ENCODE data around the gene HS6ST3.
"Not testable (repeated sequence)": the region's sequence is repeated elsewhere in the genome, so short reads cannot be mapped to it uniquely, and the experiment has no call there.

HS6ST3 gene

DNA sequence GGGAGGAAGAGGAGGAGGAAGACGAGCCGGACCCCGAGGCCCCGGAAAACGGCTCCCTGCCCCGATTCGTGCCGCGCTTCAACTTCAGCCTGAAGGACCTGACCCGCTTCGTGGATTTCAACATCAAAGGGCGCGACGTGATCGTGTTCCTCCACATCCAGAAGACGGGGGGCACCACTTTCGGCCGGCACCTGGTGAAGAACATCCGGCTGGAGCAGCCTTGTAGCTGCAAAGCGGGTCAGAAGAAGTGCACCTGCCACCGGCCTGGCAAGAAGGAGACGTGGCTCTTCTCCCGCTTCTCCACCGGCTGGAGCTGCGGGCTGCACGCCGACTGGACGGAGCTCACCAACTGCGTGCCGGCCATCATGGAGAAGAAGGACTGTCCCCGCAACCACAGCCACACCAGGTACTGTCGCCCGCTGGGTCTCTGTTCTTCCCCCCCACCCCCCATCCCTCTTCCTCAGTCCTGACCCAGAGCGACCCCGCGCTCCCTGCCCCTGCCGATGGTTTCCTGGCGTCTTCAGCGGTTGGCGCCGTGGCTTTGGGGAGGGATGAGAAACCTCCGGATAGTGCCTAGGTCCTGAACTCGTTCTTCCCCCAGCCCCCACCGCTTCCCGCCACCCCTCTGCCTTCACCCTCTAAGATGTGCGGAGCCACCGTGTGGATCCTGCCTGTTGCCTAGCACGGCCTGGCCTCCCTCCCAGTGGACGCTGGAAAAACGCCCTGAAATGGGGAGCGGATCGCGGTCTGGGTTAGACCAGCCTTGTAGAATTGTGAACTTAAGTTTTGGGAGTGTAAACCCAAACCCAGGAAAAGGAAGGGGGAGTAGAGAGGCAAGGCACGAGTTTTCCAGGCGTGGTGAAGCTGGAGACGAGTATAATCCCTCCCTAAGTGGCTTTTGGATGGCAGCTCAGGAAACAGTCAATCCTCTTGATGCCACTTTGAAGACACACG, 1.5 kb downstream of the HS6ST3 start:
- no peak for DNase-seq (ENCODE audit: low read depth, low spot score)

DNA sequence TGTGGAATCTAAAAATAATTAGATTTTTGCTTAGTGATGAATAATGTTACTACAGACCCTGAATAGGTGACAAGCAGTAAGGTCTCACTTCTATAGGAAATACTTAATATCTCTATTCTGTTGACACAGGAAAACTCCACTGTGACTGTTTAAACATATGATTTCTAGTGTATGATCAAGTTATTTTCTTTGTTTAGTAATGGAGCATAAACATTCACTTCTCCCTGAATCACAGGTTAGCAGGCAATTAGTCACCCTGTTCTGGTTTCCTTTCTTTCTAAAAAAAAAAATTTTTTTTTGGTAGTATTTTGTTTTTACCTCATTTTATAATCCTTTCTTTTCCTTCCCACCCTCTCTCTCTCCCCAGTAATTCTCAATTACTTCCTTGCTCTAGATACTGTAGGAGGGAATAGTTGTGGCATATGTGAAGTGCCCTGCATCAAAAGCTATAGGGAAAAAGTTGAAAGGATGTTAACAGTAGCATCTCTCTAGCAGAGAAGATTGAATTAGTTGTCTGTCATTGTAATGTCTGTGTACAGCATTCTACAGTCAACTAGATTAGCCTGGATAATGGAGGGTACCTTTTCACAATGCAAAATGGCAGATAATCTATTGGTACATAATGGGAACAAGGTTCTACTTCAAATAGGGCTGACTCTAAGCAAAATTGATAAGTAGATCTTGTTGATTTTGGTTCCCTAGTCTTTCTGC, 3.5 kb downstream of the HS6ST3 start:
- DNase-seq (ENCODE audit: low read depth, low spot score), result no peak

DNA sequence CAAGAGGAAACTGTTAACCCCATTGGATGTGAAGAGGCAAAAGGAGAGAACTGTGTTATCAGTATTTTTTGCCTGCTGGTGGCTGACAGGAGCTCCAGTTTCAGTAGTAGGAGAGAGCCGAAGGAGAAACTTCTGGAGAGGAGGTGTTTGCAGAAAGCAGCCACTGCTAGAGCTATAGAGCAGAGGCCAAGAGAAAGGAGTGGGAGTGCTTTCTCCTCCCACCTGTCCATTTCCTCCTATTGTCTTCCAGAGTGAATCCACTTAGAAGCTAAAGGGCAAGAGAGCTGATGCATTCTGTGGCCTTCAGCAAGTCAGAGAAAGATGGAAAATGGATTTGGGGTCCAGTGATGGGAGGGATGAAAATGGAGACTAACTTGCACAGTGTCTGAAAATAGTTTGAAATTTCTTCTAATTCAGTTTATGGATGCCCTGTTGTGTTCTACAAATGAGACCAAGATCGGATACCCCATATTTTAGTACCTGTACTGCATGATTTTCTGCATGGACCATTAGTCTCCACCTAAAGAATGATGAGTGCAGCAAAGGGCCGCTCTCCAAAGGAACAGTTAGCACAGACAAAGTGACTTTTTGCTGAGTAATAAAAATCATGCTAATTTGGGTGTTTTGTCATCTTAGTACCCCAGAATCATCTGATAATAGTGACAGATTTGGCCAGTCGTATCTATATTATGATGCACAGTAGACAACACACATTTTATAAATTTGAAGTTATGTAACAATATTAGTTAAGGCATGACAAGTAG, 10.7 kb downstream of the HS6ST3 start:
- no peak for DNase-seq (ENCODE audit: low read depth, low spot score)

DNA sequence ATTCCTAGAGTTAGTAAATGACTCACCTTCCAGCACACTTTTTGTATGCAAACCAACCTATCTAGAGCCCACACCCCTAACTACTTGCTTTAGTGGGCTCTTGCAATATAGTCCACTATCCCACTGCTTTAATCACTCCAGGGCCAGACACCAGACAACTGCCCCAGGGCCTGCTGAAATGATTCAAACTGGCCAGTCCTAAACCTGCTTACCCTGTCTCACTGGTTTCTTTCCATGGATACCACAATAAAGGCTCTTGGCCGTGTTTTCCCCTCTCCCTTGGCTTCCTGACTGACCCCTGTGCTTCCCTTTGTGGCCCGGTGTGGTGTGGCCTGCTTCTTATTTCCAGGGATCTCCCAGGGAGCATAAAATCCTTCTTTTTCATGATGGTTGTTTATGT, 14.6 kb downstream of the HS6ST3 start:
- no peak for DNase-seq (ENCODE audit: low read depth, low spot score)

DNA sequence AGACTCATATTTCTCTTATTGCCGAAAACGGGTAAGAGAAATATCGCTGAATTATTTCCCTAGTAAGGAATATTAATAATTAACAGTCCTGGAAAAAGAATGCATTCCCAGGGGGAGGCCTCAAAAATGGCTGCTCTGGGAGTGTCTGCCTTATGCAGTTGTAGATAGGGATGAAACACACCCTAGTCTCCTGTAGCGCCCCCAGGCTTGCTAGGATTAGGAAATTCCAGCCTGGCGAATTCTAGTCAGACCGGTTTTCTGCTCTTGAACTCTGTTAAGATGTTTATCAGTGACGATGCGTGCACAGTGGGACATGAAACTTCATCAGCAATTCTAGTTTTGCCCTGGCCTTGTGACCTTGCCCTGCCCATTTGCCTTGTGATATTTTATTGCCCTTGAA, 18.2 kb downstream of the HS6ST3 start:
- not testable (repeated sequence) for DNase-seq (ENCODE audit: low read depth, low spot score)

DNA sequence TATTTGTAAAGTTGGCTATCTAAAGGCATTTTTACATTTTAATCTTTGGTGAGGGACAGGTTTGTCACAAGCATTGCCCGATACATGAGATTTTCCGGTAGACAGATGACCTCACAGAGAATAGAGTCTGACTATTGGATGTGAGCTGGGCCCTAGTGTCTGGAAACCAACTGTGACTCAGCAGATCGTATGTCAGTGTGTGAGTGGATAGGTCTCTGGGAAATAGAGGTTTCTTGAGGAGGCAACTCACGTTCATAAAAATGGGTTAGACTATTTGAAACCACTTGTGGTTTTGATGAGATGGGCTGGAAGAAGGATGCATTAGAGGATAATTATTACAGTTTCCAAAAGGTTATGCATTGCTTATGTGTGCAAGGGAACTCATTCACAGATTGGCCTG, 19.2 kb downstream of the HS6ST3 start:
- DNase-seq (ENCODE audit: low read depth, low spot score), result no peak

DNA sequence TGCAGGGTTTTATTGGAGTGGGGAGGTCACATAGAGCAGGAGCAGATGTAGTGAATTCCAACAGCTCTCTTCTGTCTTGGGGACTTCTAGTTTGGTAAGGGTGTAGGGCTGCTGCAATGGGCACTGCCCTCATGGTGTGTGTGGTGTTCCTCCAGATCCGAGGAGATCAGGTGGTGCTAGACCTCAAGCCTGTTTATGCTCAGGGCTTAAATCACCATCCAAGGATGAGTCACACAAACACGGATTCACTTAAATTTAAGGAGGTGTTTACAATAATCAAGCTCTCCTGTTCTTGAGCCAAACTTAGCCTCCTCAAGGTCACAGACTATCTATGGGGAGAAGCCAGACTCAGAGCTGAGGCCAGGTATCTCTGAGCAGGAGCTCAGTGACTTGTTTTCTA, 23.0 kb downstream of the HS6ST3 start:
- DNase-seq (ENCODE audit: low read depth, low spot score), result no peak

DNA sequence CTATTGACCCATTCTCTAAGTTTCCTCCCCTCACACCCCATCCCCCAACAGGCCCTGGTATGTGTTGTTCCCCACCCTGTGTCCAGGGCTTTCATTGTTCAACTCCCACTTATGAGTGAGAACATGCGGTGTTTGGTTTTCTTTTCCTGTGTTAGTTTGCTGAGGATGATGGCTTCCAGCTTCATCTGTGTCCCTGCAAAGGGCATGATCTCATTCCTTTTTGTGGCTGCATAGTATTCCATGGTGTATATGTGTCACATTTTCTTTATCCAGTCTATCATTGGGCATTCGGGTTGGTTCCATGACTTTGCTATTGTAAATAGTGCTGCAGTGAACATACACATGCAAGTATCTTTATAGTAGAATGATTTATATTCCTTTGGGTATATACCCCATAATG, 25.5 kb downstream of the HS6ST3 start:
- DNase-seq (ENCODE audit: low read depth, low spot score), result not testable (repeated sequence)

DNA sequence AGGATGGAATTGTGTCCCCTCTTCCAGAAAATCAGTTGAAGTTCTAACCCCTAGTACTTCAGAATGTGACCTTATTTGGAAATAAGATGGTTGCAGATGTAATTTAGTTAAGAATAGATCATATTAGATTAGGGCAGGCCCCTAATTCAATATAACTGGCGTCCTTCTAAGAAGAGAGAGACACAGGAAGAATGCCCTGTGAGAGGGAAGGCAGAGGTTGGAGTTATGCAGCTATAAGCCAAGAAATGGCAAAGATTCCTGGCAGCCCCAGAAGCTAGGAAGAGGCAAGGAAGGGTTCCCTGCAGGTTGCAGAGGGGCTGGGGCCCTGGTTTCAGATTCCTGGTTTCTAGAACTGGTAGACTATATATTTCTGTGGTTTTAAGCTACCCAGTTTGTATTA, 30.0 kb downstream of the HS6ST3 start:
- no peak for DNase-seq (ENCODE audit: low read depth, low spot score)

DNA sequence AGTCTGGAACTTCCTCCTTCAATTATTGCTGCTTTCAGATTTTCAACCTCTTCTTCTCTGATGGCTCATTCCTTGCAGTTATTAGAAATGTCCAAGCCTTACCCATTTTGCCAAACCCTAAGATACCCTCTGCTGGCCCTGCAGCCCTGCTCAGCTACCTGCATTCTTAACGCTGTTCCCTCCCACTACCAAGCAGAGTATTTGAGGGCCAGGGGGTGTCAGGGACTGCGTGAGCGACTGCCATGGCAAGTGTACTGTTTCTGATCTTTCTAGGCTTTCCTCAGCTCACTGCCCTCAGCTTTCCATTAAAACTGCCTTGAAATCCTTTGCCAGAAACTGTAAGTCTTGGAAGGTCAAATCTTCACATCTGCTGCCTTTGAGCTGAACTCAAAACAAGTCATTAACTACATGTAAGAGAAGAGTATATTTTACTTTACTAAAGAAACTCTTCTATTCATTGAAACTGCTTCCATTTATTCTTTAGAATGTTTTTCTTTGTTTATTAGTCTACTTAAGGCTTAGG, 41.0 kb downstream of the HS6ST3 start:
- DNase-seq (ENCODE audit: low read depth, low spot score), result no peak

DNA sequence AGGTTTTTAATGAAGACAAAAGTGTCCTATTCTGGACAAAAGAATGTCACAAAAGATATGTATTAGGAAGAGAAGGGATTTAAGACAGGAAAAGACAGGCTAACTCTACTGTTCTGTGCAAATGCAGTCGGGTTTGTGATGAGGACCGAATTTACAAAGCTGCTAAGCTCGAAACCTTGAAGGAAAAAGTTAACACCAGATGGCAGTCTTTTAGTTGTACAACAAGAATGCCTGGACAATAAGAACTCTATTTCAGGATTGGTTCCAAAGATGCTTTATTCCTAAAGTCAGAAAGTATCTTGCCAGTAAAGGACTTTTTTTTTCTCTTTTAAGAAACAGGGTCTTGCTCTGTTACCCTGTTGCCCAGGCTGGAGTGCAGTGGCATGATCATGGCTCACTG, 51.1 kb downstream of the HS6ST3 start:
- no peak for DNase-seq (ENCODE audit: low read depth, low spot score)

DNA sequence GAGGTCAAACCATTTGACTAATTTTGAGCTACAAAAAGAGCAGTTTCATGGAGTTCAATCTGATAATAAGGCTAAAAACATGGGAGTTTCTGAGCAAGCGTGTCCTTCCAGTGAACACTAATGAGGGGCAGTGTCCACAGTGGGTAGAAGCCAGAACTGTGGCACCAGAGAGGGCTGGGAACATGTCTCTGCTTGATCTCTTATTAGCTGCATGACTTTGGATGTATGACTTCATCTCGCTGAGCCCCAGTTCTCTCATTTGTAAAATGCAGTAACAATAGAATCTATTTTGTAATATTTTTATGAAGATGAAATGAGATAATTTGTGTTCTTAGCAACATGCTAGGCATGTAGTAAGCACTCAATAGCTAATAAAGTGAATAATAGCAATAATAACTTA, 69.8 kb downstream of the HS6ST3 start:
- DNase-seq (ENCODE audit: low read depth, low spot score), result no peak

DNA sequence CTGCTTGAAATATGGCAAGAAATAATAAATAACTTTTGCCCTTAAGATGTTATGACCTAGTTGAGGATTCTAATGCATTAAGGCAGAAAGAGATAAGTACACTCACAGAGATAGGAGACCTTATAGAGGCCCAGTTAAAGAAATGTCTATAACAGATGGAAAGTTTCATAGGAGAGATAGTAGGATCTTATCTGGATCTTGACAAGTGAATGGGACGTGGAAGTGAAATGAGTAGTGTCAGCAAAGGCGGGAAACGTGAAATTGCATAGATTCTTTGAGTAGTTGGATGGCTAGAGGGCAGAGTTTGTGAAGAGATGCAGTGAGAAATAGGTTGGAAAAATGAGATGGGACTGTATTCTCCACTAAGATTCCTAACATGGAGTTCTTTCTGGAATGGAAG, 71.2 kb downstream of the HS6ST3 start:
- DNase-seq (ENCODE audit: low read depth, low spot score), result no peak

DNA sequence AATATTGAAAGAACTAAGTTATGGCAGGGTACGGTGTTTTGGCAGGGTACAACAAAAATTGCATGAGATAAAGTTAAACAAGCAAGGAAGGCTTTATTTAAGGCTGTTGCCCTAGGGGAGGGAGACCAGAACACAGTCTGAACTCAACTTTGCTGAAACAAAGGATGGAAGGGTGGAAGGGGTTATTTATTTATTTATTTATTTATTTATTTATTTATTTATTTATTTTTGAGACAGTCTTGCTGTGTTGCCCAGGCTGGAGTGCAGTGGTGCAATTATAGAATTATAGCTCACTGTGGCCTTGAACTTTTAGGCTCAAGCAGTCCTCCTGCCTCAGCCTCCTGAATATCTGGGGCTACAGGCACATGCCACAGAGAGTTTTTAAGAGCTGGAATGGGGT, 75.9 kb downstream of the HS6ST3 start:
- DNase-seq (ENCODE audit: low read depth, low spot score), result no peak

DNA sequence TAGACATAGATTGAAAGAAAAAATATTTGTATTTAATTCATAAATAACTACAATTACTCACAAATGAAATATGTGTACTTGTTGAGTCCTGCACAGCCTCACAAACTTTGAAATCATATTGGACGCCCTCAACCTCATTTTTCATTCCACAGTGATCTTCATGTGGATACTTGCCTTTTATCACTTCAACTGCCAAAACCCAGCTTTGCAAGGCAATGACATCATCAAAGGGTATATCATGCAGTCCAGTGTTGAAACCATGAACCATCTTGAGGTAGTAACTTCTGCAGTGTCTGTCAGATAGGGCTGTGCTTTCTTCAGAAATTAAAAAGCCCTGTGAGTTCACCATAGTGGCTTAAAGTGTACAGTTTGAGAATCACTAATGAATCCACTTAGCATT, 82.2 kb downstream of the HS6ST3 start:
- DNase-seq (ENCODE audit: low read depth, low spot score), result no peak

DNA sequence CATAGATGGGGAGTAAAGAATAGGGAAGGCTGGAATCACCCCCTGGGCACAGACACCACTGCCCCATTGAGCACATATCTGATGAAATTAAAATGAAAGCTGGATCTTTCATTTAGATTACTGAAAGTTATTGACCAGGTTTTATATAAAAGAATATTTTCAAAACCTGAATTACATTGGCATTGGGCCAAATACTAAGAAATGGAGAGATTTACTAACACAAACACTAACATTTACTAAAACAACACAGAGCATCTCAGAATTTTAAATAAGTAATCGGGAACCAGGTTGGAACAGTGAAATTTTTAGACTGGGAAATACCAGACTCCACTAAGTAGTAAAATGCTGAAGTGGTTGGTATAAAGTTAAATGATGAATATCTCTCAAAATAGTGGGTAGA, 88.9 kb downstream of the HS6ST3 start:
- DNase-seq (ENCODE audit: low read depth, low spot score), result no peak

DNA sequence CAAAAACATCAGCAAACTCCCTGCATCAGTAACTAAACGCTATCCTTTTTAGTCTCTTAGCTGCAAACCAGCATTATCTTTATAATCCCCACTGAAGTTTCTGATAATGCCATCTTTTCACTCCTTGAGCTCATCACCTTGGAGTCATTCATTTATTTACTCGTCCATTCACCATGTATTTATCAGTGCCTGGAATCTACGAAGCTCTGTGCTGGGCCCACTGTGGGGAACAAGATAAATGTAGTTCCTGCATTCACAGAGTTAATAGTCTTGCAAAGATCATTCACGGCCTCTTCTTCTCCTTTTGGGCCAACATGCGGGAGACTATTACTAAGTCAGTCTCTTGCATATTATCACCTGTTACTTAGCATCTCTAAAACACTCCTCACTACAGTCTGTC, 89.4 kb downstream of the HS6ST3 start:
- DNase-seq (ENCODE audit: low read depth, low spot score), result no peak

DNA sequence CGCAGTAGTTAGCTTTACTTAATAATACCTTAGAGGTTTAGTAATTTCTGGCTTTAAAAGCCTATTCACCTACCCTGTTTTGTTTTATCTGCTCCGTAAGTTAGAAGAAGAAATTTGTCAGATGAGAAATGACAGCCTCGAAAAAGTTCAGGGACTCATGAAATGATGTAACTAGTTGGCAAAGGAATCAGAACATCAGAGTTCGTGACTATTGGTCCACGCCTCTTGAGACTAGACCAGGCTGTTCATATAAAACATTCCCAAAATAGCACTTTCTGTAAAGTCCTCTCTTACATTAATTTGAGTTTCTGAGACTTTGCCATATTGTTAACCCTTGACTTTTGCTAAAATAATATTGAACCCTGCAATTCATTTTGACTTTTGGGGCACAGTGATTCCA, 92.0 kb downstream of the HS6ST3 start:
- DNase-seq (ENCODE audit: low read depth, low spot score), result no peak

DNA sequence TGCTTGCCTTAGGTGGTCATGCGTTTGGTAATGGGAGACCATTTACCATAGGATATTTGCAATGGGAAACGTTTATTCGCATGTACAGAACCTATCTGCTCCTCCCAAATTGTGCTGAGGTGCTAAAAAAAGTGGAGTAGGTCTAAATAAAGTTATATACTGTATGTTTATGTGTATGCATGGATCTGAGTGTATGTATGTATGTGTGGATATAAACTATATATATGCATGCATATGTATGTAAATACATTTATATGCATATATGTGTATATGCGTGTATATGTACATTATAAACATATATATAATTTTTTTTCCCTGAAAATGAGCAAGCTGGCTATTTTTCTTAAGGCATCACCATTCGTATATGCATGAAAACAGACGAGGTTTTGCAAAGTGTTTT, 95.9 kb downstream of the HS6ST3 start:
- no peak for DNase-seq (ENCODE audit: low read depth, low spot score)

DNA sequence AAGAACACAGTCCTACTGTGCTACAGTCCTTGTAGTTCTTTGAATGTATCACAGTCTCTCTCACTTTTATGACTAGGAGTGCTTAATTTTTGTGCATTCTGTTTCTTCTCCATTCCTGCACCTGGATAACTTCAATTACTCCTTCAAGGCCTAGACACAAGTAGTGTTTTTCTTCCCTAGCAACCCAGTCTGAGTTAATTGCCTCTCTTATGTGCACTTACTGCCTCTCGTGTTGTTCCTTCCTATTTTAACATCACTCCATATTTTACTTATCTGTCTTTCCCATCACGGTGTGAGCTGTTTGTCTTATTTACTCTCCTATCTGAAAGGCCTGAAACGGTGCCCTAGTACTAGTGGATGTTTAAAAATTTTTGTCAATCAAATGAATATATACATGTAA, 101.5 kb downstream of the HS6ST3 start:
- no peak for DNase-seq (ENCODE audit: low read depth, low spot score)

DNA sequence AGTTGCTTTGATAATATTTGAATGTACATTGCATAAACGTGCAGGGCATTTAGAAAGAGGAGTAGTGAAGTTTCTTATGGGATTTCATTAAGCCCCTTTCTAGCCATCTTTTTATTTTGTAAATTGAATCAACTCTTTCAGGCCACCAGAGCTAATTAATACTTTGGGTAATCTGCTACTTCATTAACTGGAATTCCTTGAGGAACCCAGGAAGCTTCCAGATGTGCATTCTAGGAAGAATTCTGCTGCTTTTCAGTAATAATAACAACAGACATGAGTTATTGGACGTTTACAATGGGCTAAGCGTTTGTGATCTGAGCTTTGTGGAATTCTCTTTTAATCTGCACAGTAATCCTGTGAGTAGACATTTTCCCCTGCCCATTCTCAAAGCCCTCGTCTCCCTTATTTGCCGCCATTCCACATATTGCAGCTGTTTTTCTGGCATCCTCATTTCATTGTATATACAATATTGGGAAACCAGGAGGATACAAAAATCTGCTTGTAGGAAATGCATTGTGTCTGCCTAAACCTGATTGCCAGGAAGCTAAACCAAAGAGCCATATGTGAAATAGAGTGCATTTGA, 103.9 kb downstream of the HS6ST3 start:
- DNase-seq (ENCODE audit: low read depth, low spot score), result no peak

DNA sequence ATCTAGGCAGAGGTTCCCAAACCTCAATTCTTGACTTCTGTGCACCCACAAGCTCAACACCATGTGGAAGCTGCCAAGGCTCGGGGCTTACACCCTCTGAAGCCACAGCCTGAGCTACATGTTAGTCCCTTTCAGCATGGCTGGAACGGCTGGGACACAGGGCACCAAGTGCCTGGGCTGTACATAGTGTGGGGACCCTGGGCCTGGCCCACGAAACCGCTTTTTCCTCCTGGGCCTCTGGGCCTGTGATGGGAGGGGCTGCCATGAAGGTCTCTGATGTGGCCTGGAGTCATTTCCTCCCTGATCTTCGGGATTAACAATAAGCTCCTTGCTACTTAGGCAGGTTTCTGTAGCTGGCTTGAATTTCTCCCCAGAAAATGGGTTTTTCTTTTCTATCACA, 108.1 kb downstream of the HS6ST3 start:
- DNase-seq (ENCODE audit: low read depth, low spot score), result no peak
